ENCODE data around the gene RARG. TPM values are rescaled to one million over a fixed set of nuclear protein-coding genes. Genes with fewer than 3 reads are reported as not detected.

The RARG gene
- total RNA-seq, 6 experiments from 2014 or later, result 47.2 to 80.5 (median 71.0) TPM

DNA sequence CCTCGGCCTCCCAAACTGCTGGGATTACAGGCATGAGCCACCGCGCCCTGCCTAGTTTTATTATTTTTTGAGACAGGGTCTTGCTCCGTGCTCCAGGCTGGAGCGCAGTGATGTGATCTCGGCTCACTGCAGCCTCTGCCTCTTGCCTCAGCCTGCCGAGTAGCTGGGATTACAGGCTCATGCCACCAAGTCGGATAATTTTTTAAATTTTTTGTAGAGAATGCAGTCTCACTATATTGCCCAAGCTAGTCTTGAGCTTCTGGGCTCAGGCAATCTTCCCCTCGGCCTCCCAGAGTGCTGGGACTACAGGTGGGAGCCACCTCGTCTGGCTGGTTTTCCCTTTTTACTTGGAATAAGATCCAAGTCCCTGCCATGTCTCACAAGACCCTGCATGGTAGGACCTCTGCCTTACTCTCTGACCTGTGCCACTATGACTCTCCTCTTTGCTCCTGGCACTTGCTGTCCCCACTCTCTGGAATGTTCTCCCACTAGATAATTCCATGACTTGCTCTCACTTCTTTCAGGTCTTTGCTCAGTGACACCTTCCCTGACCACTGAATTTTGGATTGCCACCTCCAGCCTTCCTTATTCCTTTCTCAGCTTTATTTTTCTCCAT lies 7.7 kb upstream of the RARG start:
- Mint-ChIP-seq H3K9me3 (no peaks in the 10 kb centered on the region), H3K4me3 (no peak overlapping the region), H3K27me3 (ENCODE audit: insufficient read depth) (peaks cover 26% of the 10 kb centered on the region), H3K36me3 (ENCODE audit: low read depth) (no peaks in the 10 kb centered on the region), H3K4me1 (ENCODE audit: low read depth) (peaks cover 8% of the 10 kb centered on the region), H3K27ac (no peak overlapping the region)
- DNase-seq, result no peak
- TF ChIP-seq, protein P1, sequence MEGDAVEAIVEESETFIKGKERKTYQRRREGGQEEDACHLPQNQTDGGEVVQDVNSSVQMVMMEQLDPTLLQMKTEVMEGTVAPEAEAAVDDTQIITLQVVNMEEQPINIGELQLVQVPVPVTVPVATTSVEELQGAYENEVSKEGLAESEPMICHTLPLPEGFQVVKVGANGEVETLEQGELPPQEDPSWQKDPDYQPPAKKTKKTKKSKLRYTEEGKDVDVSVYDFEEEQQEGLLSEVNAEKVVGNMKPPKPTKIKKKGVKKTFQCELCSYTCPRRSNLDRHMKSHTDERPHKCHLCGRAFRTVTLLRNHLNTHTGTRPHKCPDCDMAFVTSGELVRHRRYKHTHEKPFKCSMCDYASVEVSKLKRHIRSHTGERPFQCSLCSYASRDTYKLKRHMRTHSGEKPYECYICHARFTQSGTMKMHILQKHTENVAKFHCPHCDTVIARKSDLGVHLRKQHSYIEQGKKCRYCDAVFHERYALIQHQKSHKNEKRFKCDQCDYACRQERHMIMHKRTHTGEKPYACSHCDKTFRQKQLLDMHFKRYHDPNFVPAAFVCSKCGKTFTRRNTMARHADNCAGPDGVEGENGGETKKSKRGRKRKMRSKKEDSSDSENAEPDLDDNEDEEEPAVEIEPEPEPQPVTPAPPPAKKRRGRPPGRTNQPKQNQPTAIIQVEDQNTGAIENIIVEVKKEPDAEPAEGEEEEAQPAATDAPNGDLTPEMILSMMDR (IDR thresholded peaks at IDR 0.05), result no peak

DNA sequence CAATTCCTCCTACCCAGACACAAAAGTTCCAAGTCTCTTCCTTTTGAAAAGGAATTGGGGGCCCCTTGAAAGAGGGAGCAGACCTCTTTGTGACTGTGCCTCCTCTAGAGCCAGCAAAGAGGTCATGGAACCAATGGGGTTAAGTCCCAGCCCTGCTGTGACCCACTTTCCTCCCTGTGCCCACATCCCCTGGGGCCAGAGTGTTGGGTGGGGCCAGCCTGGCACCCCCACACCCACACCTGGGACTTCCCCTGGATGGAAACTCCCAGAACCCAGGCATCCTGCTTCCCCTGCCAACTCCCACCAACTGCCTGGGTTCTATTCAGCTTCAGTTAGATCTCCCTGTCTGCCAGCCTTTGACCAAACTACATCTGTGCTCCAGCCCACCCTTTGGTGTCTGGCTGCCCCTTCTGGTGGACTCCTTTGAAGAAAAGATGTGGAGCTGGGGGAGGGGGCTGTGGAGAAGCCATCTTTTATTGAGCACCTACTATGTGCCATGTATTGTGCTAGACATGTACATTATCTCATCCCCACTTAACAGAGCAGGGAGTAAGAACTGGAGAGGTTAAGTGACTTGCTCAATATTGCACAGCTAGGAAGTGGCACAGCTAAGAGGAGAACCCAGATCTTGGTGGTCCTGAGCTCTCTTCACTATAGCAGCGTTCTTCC lies 4.6 kb upstream of the RARG start:
- H3K36me3 Mint-ChIP-seq (ENCODE audit: low read depth), result no peaks in the 10 kb centered on the region
- H3K27me3 Mint-ChIP-seq (ENCODE audit: insufficient read depth), result peaks cover 16% of the 10 kb centered on the region
- no peaks in the 10 kb centered on the region for H3K9me3 Mint-ChIP-seq
- H3K4me3 Mint-ChIP-seq, result no peak overlapping the region
- peaks cover 19% of the 10 kb centered on the region for H3K4me1 Mint-ChIP-seq (ENCODE audit: low read depth)
- no peak for DNase-seq
- no peak overlapping the region for H3K27ac Mint-ChIP-seq
- TF ChIP-seq, protein P1 (IDR thresholded peaks at IDR 0.05), result no peak

DNA sequence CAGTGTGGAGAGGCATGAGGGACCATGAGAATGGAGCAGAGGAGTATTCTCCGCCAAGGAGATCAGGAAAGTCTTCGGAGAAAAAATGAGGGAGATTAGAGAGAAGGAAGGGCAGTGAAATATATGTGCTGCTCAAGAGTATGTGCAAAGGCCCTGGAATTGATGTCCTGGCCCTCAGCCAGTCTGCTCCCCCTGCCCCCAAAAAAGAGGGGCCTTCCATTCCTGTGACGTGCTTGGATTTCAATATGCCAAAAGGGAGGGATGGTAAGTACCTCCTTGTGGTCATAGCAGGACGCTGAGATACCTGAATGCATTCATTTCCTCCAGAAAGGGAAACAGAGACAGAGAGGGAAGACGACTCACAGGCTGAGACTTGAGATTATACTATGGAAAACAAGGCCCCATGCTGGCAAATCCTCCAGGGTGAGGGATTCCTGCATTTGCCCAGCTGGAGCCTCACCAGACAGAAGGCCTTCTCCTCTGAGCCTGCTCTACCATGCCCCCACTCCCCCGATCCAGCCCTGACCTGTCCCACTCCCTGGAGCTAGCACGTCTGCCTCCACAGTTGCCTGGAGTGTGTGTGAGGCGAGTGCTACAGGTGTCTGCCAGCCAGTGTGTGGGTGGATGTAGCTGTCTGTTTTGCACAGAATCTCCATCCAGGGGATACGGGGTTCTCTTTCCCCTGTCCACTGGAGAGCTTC lies 3.9 kb upstream of the RARG start:
- Mint-ChIP-seq H3K4me1 (ENCODE audit: low read depth) (peaks cover 25% of the 10 kb centered on the region), H3K9me3 (no peaks in the 10 kb centered on the region), H3K4me3 (no peak overlapping the region), H3K36me3 (ENCODE audit: low read depth) (no peaks in the 10 kb centered on the region), H3K27ac (no peak overlapping the region), H3K27me3 (ENCODE audit: insufficient read depth) (peaks cover 12% of the 10 kb centered on the region)
- TF ChIP-seq, protein P1 (IDR thresholded peaks at IDR 0.05), result no peak
- no peak for DNase-seq

DNA sequence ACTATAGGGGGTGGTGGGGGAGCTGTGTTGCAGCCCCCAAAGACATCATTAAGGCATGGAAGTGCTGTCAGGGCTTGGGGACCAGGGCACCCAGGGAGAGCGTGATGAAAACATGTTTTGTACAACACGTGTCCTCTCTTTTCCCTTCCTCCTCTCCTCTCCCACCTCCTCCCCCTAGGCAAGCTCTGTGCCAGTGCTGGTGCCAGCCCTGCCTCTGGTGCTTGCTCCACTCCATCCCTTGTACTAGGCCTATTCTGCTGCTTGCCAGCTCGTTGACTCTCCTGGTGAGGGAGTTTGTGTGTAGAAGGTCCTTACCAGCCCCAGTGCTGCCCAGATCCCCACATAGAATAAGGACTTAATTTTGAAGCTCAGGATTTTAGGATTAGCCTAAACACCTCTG lies 3.2 kb upstream of the RARG start:
- H3K4me3 Mint-ChIP-seq, result no peak overlapping the region
- H3K9me3 Mint-ChIP-seq, result no peaks in the 10 kb centered on the region
- DNase-seq, result no peak
- H3K4me1 Mint-ChIP-seq (ENCODE audit: low read depth), result peaks cover 28% of the 10 kb centered on the region
- H3K36me3 Mint-ChIP-seq (ENCODE audit: low read depth), result no peaks in the 10 kb centered on the region
- H3K27ac Mint-ChIP-seq, result no peak overlapping the region
- TF ChIP-seq, protein P1 (IDR thresholded peaks at IDR 0.05), result no peak
- peaks cover 9% of the 10 kb centered on the region for H3K27me3 Mint-ChIP-seq (ENCODE audit: insufficient read depth)

DNA sequence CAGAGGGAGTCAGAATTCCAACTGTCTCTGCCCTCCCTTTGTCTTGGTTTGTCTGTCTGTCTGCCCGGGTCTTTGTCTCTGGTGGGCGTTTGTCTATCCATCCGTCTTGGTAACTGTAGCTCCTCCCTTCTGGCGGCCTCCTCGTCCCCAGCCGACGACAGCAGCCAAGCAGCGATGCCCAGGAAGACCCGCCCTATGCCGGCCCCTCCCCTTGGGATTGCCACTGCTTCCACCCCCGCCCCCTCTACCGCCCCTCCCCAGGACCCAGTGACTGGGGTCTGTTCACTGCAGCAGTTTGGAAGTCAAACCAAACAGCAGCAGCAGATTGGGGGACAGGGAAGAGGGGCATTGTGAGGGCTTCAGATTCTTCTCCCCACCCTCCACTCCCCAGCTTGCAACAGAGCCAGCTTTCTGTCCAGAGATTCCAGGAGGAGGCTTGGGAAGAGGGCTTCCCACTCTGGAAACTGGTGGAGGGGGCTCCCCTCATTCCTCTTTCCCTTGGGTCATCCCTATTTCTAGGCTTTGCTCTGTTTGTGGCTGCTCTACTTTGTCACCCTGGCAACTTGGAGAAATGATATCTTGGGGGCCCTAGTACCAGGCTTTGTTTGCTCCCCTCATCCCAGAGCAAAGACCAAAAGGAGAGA lies 2.4 kb upstream of the RARG start:
- no peaks in the 10 kb centered on the region; the same call in 1 of the 2 replicates for H3K36me3 Mint-ChIP-seq (ENCODE audit: low read depth)
- H3K4me1 Mint-ChIP-seq (ENCODE audit: low read depth), result peaks cover 33% of the 10 kb centered on the region
- H3K27ac Mint-ChIP-seq, result no peak overlapping the region
- no peak overlapping the region for H3K4me3 Mint-ChIP-seq
- no peak for DNase-seq
- TF ChIP-seq, protein P1 (IDR thresholded peaks at IDR 0.05), result no peak
- H3K9me3 Mint-ChIP-seq, result no peaks in the 10 kb centered on the region
- H3K27me3 Mint-ChIP-seq (ENCODE audit: insufficient read depth), result peaks cover 6% of the 10 kb centered on the region
